Activated CD4-positive, CD25-positive, alpha-beta regulatory T cell treated with anti-CD3 and anti-CD28 coated beads, Interleukin-2, amount 50 U/mL, for 16 hours (primary cell): ENCODE results near the gene PSMB3.

Experiments
- DNase-seq: peaks from one replicate; pipeline ENCODE4 v3.0.0-alpha.2; 2020; ENCODE audit warnings: low read depth, low spot score

The PSMB3 gene

GRCh38 chr17:38752308-38753070 lies at the start of gene PSMB3:
PSMB3 (plus strand) TSS chr17:38752741; CDS start chr17:38752827, 86 bp downstream.
- DNase-seq: peak; percentile 92

GRCh38 chr17:38702916-38703741 lies 49.4 kb upstream of the PSMB3 start:
- DNase-seq: no peak

- DNase-seq: peak; percentile 68
Measured at GRCh38 chr17:38703742-38704605, 48.6 kb upstream of the PSMB3 start.

- peak; percentile 58 for DNase-seq
Measured at GRCh38 chr17:38704606-38705522, 47.7 kb upstream of the PSMB3 start, which contains the start of gene MLLT6. MLLT6 (plus strand) TSS chr17:38705273; CDS start chr17:38705633, 360 bp downstream.

DNA sequence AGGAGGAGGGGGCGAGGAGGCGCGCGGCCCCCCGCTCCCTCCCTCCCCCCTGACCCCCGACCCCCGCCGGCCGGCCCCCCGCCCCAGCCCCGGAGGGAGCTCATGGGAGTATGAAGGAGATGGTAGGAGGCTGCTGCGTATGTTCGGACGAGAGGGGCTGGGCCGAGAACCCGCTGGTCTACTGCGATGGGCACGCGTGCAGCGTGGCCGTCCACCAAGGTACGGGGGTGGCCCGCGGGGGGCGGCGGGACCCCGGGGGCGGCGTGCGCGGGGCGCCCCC lies 47.1 kb upstream of the PSMB3 start:
- DNase-seq: no peak

- DNase-seq: no peak
Measured at GRCh38 chr17:38705803-38706504, 46.6 kb upstream of the PSMB3 start.

DNA sequence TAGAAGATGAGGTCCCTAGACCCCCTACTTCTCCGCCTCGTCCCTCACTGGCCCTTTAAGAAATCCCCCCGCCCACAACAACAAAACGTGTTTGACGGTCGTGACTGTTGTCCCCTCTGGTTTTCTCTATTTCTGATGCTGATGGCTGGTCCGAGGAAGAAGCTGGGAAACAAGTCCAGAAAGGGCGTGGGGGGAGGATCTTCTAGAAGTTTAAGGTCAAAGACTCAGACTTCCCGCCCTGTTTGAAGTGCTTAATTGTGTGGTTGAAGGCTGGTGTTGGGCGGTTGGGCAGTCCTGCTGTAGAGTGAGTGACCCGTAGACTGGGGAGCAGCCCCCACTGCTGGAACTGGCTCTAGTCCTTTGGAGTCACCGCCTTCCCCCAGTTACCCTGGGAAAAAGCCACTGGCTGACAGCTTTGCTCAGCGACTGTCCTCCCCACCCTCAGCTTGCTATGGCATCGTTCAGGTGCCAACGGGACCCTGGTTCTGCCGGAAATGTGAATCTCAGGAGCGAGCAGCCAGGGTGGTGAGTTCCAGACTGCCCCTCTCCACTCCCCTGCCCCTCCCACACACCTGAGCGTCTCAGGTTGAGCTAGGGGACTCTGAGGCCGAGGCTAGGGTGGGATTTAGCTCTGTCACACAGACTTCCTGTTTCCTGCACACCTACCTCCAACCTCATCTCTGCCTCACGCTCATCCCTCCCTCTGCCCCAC lies 45.9 kb upstream of the PSMB3 start:
- DNase-seq: no peak

- DNase-seq: no peak
Measured at GRCh38 chr17:38707678-38708351, 44.7 kb upstream of the PSMB3 start.

GRCh38 chr17:38709104-38709820 lies 43.3 kb upstream of the PSMB3 start:
- no peak for DNase-seq

DNA sequence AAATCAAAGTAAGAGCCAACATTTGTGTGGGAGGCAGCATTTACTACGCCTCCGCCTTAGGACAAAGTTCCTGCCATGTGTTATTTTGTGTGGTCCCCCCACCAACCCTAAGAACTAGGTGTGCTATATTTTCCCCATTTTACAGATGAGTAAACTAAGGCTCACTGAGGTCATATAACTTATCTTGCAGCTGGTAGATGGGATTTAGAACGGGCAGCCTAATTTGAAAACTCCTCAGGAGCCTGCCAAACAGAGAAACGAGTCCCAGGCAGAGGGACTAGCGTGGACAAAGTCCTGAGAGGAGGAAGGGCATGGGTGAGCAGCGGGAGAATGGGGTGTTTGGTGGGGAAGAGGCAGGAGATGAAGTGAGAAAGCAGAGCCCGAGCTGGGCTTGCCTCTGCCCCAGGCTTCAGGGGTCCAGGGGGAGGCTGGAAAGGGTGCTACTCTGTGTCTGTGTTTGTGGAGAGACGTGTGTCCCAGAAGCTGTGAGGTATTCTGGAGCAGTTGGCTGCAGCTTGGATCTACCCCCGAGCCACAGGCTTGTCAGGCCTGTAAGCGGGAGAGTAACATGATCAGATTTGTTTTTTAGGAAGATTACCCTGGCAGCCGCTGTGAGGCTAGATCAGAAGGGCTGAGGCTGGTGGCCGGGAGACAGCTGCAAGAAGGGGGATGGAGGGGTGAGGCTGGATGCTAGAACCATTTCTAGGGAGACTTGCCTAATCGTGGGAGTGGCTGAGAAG lies 42.5 kb upstream of the PSMB3 start:
- DNase-seq: no peak

DNA sequence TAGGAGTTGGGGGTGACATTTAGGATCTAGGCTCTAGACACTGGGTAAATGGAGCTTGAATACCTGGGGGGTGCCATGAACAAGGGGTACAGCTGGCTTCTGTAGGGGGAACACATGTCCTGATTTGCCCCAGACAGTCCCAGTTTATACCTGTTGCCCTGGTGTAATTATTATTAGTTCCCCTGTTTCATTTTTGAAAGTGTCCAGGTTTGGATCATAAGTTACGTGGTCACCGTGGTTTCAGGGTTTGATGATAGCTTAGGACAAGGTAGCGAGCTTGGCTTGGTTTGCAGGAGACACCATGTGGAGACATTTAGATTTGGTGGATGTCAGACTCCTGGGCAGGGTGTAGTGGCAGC lies 42.0 kb upstream of the PSMB3 start:
- DNase-seq: no peak

DNA sequence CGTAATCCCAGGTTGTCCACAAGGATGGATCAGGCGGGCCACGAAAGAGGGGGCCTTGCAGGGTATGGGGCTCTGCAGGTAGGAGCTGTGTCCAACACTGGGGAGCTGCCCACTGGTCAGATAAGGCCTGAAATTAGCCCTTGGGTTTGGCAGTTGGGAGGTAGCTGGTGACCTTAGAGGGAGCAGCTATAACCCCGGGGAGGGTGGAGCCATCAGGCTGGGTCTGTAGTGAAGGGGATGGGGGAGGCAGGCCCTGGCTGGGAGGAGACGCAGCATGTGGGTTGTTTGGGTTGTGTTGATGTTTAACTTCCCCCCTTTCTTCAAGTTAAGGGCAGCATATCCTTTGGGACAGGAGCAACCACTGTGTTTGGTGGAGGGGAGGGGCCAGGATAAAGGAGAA lies 41.6 kb upstream of the PSMB3 start:
- no peak for DNase-seq

GRCh38 chr17:38711792-38712571 lies 40.6 kb upstream of the PSMB3 start:
- no peak for DNase-seq

DNA sequence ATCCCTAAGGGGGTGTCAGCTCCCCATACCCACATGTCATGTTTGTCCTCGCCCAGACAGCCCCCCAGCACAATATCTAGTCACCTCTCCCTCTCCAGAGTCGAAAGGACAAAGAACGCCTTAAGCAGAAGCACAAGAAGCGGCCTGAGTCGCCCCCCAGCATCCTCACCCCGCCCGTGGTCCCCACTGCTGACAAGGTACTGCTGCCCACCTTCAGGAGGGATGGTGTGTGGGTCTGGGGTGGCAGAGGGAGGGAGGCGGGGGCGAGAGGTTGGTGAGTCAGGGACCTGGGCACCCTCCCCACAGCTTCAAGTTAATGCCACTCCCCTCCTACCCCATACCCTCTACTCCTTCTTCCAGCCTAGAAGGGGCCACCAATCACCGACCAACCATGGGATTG lies 39.9 kb upstream of the PSMB3 start:
- DNase-seq: no peak

GRCh38 chr17:38713456-38714075 lies 39.0 kb upstream of the PSMB3 start:
- DNase-seq: no peak

DNA sequence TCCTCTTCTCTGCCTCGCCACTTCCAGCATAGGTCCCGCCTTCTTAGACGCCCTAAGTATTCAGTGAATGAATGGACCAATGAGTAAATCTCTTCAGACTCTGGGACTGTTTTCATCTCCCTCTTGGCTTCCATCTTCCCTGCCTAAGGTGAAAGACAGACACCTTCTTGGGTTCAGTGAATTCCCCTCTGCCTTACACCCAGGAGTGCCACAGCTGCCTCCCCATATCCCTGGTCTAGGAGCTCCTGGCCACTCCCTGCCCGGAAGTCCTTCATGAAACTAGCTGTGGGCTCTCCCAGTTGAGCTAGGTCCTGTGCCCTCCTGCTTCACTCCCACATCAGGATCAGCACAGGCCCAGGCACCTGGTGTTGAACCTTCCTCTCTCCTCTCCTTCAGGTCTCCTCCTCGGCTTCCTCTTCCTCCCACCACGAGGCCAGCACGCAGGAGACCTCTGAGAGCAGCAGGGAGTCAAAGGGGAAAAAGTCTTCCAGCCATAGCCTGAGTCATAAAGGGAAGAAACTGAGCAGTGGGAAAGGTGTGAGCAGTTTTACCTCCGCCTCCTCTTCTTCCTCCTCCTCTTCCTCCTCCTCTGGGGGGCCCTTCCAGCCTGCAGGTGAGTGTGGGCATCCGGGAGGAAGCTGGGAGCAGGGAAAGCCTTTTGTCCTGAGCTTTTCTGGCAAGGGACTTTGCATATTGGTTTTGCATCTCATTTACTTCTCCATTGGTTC lies 37.2 kb upstream of the PSMB3 start:
- no peak for DNase-seq
